WI38 (cell line): ENCODE data around the gene SCGN.

Experiments used
- H3K4me3 ChIP-seq: 2 replicates; pipeline ENCODE4 v1.5.1; 2011; ENCODE audit warnings: low read depth, mild to moderate bottlenecking, control low read depth, low read length
- TF ChIP-seq, protein P1 (sequence below): IDR thresholded peaks from 2 replicates; pipeline ENCODE4 v1.5.1; 2012; ENCODE audit warnings: low read depth, mild to moderate bottlenecking, control low read depth, low read length

The SCGN gene

GRCh38 chr6:25627001-25627400 lies 25.0 kb upstream of the SCGN start:
- TF ChIP-seq, protein P1, sequence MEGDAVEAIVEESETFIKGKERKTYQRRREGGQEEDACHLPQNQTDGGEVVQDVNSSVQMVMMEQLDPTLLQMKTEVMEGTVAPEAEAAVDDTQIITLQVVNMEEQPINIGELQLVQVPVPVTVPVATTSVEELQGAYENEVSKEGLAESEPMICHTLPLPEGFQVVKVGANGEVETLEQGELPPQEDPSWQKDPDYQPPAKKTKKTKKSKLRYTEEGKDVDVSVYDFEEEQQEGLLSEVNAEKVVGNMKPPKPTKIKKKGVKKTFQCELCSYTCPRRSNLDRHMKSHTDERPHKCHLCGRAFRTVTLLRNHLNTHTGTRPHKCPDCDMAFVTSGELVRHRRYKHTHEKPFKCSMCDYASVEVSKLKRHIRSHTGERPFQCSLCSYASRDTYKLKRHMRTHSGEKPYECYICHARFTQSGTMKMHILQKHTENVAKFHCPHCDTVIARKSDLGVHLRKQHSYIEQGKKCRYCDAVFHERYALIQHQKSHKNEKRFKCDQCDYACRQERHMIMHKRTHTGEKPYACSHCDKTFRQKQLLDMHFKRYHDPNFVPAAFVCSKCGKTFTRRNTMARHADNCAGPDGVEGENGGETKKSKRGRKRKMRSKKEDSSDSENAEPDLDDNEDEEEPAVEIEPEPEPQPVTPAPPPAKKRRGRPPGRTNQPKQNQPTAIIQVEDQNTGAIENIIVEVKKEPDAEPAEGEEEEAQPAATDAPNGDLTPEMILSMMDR = no peak
- no peak overlapping the region for H3K4me3 ChIP-seq

- TF ChIP-seq, protein P1 = no peak
- H3K4me3 ChIP-seq = no peak overlapping the region
These were observed 23.4 kb upstream of the SCGN start for GRCh38 chr6:25628471-25629197.

GRCh38 chr6:25629198-25629576 lies 22.8 kb upstream of the SCGN start:
- no peak overlapping the region for H3K4me3 ChIP-seq
- TF ChIP-seq, protein P1 = no peak

- no peak overlapping the region for H3K4me3 ChIP-seq
- TF ChIP-seq, protein P1 = no peak
These were observed 21.3 kb upstream of the SCGN start for GRCh38 chr6:25630508-25631278.

- TF ChIP-seq, protein P1 = no peak
- no peak overlapping the region for H3K4me3 ChIP-seq
These were observed 16.1 kb upstream of the SCGN start for GRCh38 chr6:25635886-25636317.

- no peak overlapping the region for H3K4me3 ChIP-seq
- TF ChIP-seq, protein P1 = no peak
These were observed 14.8 kb upstream of the SCGN start for GRCh38 chr6:25637211-25637610.

DNA sequence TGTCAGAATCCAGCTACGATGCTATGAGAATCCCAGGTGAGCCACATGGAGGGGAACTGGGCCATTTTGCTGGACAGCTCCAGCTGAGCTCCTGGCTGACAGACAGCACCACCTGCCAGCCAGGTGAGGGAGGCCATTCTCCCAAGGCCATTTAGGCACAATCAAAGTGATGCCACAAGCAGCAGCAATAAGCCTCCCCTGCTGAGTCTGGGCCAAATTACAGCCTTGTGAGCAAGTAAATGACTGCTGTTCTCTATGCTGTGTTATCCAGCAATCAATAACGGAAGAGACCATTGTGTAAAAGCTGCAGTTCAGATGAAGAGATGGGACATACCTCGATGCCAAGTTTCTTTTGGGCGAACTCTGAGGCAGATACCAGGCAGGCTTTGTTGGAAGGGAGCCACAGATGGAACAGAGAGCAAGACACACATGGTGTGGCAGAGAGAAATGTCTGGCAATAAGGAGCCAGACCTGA lies 14.0 kb upstream of the SCGN start:
- TF ChIP-seq, protein P1 = no peak
- no peak overlapping the region for H3K4me3 ChIP-seq
